Glomerular visceral epithelial cell (primary cell): ENCODE measurements around the gene BRD7.

Experiments
- DNase-seq: peaks from one replicate; pipeline ENCODE4 v3.0.0-alpha.2; 2016; ENCODE audit errors: extremely low spot score

The BRD7 gene

GRCh38 chr16:50289950-50290764 is 78.6 kb downstream of the BRD7 start:
- no peak for DNase-seq

GRCh38 chr16:50288920-50289319 is 79.9 kb downstream of the BRD7 start:
- no peak for DNase-seq

GRCh38 chr16:50288026-50288425 is 80.8 kb downstream of the BRD7 start:
- DNase-seq: no peak

- no peak for DNase-seq
Observed at GRCh38 chr16:50286681-50287080, 82.1 kb downstream of the BRD7 start.

GRCh38 chr16:50285406-50286003 is 83.3 kb downstream of the BRD7 start:
- no peak for DNase-seq

GRCh38 chr16:50284131-50284911 is 84.5 kb downstream of the BRD7 start:
- no peak for DNase-seq

- DNase-seq: no peak
Observed at GRCh38 chr16:50282955-50283631, 85.7 kb downstream of the BRD7 start.

GRCh38 chr16:50282010-50282538 is 86.7 kb downstream of the BRD7 start:
- DNase-seq: peak; percentile 4

- DNase-seq: no peak
Observed at GRCh38 chr16:50281391-50282009, 87.3 kb downstream of the BRD7 start.

GRCh38 chr16:50280932-50281331 is 87.9 kb downstream of the BRD7 start:
- DNase-seq: no peak

GRCh38 chr16:50279504-50279865 is 89.3 kb downstream of the BRD7 start:
- DNase-seq: no peak

- DNase-seq: no peak
Observed at GRCh38 chr16:50278251-50278650, 90.5 kb downstream of the BRD7 start.

- no peak for DNase-seq
Observed at GRCh38 chr16:50276801-50277555, 91.8 kb downstream of the BRD7 start.

- DNase-seq: no peak
Observed at GRCh38 chr16:50276326-50276640, 92.5 kb downstream of the BRD7 start.

- no peak for DNase-seq
Observed at GRCh38 chr16:50275428-50276325, 93.1 kb downstream of the BRD7 start.

- no peak for DNase-seq
Observed at GRCh38 chr16:50275098-50275415, 93.7 kb downstream of the BRD7 start.

GRCh38 chr16:50274326-50275097 is 94.3 kb downstream of the BRD7 start:
- DNase-seq: no peak

- DNase-seq: no peak
Observed at GRCh38 chr16:50273888-50274325, 94.9 kb downstream of the BRD7 start.

GRCh38 chr16:50273382-50273690 is 95.5 kb downstream of the BRD7 start:
- no peak for DNase-seq
